SU-DHL-6 (cell line): ENCODE results near the gene FAAP100.
"Not testable (repeated sequence)": the region's sequence is repeated elsewhere in the genome, so short reads cannot be mapped to it uniquely, and the experiment has no call there.

Experiments used
- H2AFZ ChIP-seq: fragments of 200-600 bp; sonication (generic); 2 replicates; pipeline ENCODE4 v1.6.1; 2014; ENCODE audit warnings: low read depth, mild to moderate bottlenecking, moderate library complexity, mixed read lengths, antibody characterized with exemption, low read length; ENCODE audit not compliant: severe bottlenecking
- H3F3A ChIP-seq: fragments of 200-600 bp; shearing (Covaris generic); 2 replicates; pipeline ENCODE4 v1.6.0; 2016; ENCODE audit warnings: antibody characterized with exemption, mild to moderate bottlenecking; ENCODE audit not compliant: insufficient read depth
- H3K27ac ChIP-seq: fragments of 200-600 bp; sonication (generic); 2 replicates; pipeline ENCODE4 v1.5.1; 2016; ENCODE audit warnings: low read depth, mild to moderate bottlenecking, low read length, moderate library complexity, mixed read lengths
- H3K27me3 ChIP-seq: fragments of 200-600 bp; sonication (generic), shearing (Covaris generic); 2 replicates; pipeline ENCODE4 v1.6.0; 2014; ENCODE audit warnings: mild to moderate bottlenecking, low read length
- H3K36me3 ChIP-seq: fragments of 200-600 bp; sonication (generic); 2 replicates; pipeline ENCODE4 v1.6.1; 2014; ENCODE audit warnings: mild to moderate bottlenecking, low read length, mixed read lengths
- H3K4me2 ChIP-seq: fragments of 300-600, 200-600 bp; shearing (Covaris generic), sonication (generic); 2 replicates; pipeline ENCODE4 v1.6.0; 2014; ENCODE audit warnings: low read length, low read depth, mild to moderate bottlenecking; ENCODE audit not compliant: poor library complexity, severe bottlenecking
- H3K4me3 ChIP-seq: fragments of 200-600 bp; sonication (generic); 2 replicates; pipeline ENCODE4 v1.5.1; 2014; ENCODE audit warnings: antibody characterized with exemption, low read length, mild to moderate bottlenecking, mixed read lengths; ENCODE audit not compliant: insufficient read depth, poor library complexity, severe bottlenecking
- H3K79me2 ChIP-seq: fragments of 200-600 bp; sonication (generic); 2 replicates; pipeline ENCODE4 v1.6.1; 2014; ENCODE audit warnings: mild to moderate bottlenecking, low read length, moderate library complexity; ENCODE audit not compliant: insufficient read depth
- H3K9ac ChIP-seq: fragments of 200-600 bp; sonication (generic); 2 replicates; pipeline ENCODE4 v1.7.0; 2014; ENCODE audit warnings: mild to moderate bottlenecking, low read length
- H3K9me2 ChIP-seq: fragments of 200-600 bp; sonication (generic); replicated peaks from 2 replicates; pipeline ENCODE4 v1.6.1; 2014; ENCODE audit warnings: low read length; ENCODE audit not compliant: insufficient read depth
- H3K9me3 ChIP-seq: fragments of 200-600 bp; sonication (generic); 2 replicates; pipeline ENCODE4 v1.6.1; 2014; ENCODE audit warnings: low read length, mixed read lengths; ENCODE audit not compliant: insufficient read depth
- H4K20me1 ChIP-seq: fragments of 200-600 bp; sonication (generic); 2 replicates; pipeline ENCODE4 v1.6.1; 2014; ENCODE audit warnings: low read depth, mild to moderate bottlenecking, antibody characterized with exemption, low read length, moderate library complexity, mixed read lengths
- CTCF ChIP-seq: fragments of 200-600 bp; sonication (generic); IDR thresholded peaks from one replicate; pipeline ENCODE4 v1.5.1; 2017; ENCODE audit warnings: antibody characterized with exemption, mild to moderate bottlenecking, low read length, moderate library complexity; ENCODE audit not compliant: insufficient read depth, poor library complexity, severe bottlenecking
- EZH2phosphoT487 ChIP-seq: fragments of 200-600 bp; sonication (generic), shearing (Covaris generic); conservative IDR thresholded peaks from 2 replicates; pipeline ENCODE4 v1.6.1; 2018; ENCODE audit warnings: mild to moderate bottlenecking, antibody characterized with exemption, low read length, moderate library complexity, mixed read lengths

Gene FAAP100

GRCh38 chr17:81589612-81590011, 37.5 kb upstream of the FAAP100 start:
- Histone ChIP-seq H3K27ac (no peak overlapping the region), H3K9ac (no peak overlapping the region), H4K20me1 (no peaks in the 10 kb centered on the region), H3K36me3 (peaks cover 4% of the 10 kb centered on the region; the same call in 1 of the 2 replicates), H3K79me2 (no peaks in the 10 kb centered on the region), H3K4me2 (no peak overlapping the region), H3K4me3 (no peak overlapping the region), H3K27me3 (no peaks in the 10 kb centered on the region), H3K9me2 (no peaks in the 10 kb centered on the region), H3K9me3 (no peaks in the 10 kb centered on the region), H2AFZ (no peak overlapping the region), H3F3A (no peaks in the 10 kb centered on the region)
- TF ChIP-seq CTCF = no peak
- TF ChIP-seq EZH2phosphoT487 = no peak

DNA sequence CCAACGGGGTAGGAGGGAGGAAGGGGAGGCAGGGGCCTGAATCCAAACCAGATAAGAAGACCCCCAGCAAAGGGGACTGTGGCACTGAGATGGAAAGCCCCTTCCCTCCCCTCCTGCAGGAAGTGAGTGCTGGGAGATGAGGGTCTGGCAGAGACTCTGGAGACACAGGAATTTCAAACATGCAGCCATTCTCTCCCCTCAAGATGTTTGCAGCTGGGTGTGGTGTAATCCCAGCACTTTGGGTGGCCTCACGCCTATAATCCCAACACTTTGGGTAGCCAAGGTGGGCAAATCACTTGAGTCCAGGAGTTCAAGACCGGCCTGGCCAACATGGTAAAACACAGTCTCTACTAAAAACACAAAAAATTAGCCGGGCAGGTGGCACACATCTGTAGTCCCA, 33.9 kb upstream of the FAAP100 start:
- H3K36me3 ChIP-seq = peaks cover 19% of the 10 kb centered on the region; the same call in 1 of the 2 replicates
- H4K20me1 ChIP-seq = no peaks in the 10 kb centered on the region

GRCh38 chr17:81584771-81585170, 32.6 kb upstream of the FAAP100 start:
- not testable (repeated sequence) for H3K79me2 ChIP-seq, H3K27me3 ChIP-seq, H3K9ac ChIP-seq, H3K9me2 ChIP-seq, H3K4me2 ChIP-seq, H4K20me1 ChIP-seq, H3K4me3 ChIP-seq, H3K9me3 ChIP-seq, H2AFZ ChIP-seq, H3F3A ChIP-seq, H3K27ac ChIP-seq
- peaks cover 19% of the 10 kb centered on the region; the same call in 1 of the 2 replicates for H3K36me3 ChIP-seq

More for the DNA sequence above, 33.9 kb upstream of the FAAP100 start:
- Histone ChIP-seq H3K27ac (no peak overlapping the region), H3F3A (no peaks in the 10 kb centered on the region), H2AFZ (no peak overlapping the region), H3K9me2 (no peaks in the 10 kb centered on the region), H3K9me3 (no peaks in the 10 kb centered on the region), H3K9ac (no peak overlapping the region), H3K79me2 (no peaks in the 10 kb centered on the region), H3K27me3 (no peaks in the 10 kb centered on the region), H3K4me3 (no peak overlapping the region), H3K4me2 (no peak overlapping the region)
- TF ChIP-seq EZH2phosphoT487 (no peak), CTCF (no peak)

DNA sequence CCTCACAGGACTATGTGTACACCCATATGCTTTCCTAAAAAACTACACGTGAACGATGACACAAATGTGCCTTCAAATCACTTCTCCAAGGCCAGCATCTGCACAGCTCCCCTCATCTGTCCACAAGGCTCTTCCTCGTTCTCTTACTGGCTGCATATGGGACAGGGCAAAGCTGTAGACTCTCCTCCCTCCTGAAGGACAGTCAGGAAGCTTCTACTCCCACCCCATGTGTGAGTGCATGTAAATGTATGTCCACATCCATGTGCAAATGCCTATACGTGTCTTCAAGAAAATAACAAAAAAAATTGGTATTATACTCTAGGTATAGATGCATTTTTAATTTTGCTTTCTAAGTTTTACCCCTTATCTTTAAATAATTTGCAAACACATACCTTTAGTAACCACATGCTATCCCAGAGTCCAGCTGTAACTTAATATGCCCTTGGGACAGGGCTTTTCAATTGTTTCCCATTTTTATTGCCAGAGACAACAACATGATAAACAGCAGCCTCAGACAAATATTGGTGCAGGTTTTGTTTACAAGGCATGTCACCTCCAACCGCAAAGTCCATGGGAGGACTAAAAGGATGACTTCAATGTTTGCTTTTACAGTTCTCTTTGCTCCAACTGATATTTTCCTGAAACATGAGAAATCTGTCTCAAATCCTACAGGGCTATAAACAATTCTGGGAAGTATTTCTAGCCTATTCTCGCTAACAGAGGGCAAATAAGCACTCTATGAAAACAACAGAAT, 31.6 kb upstream of the FAAP100 start:
- Histone ChIP-seq H2AFZ (no peak overlapping the region), H3F3A (no peaks in the 10 kb centered on the region), H3K4me2 (no peak overlapping the region), H3K27ac (no peak overlapping the region), H3K9me3 (no peaks in the 10 kb centered on the region), H3K79me2 (no peaks in the 10 kb centered on the region), H3K36me3 (peaks cover 19% of the 10 kb centered on the region; the same call in 1 of the 2 replicates), H3K9me2 (no peaks in the 10 kb centered on the region), H3K4me3 (no peak overlapping the region), H4K20me1 (no peaks in the 10 kb centered on the region), H3K9ac (no peak overlapping the region), H3K27me3 (no peaks in the 10 kb centered on the region)
- TF ChIP-seq CTCF (no peak), EZH2phosphoT487 (no peak)
